Peyer's patch (tissue), 4 donors: ENCODE measurements around the gene NUDT16L1. TPM values are rescaled to one million over a fixed set of nuclear protein-coding genes. Genes with fewer than 3 reads are reported as not detected.

Source experiments
- DNase-seq, 3 donors: peaks; one replicate each; pipeline ENCODE4 v3.0.0-alpha.2; 2017 to 2019
- H3K27ac ChIP-seq, 4 donors: fragments of 200-600 bp; sonication (generic); one replicate each; pipeline ENCODE4 v1.5.1; 2016 to 2019
- H3K27me3 ChIP-seq, 2 donors: fragments of 200-600 bp; sonication (generic); one replicate each; pipeline ENCODE4 v1.5.1; 2019
- H3K36me3 ChIP-seq, 3 donors: fragments of 200-600 bp; sonication (generic); one replicate each; pipeline ENCODE4 v1.5.1; 2016 to 2019
- H3K4me1 ChIP-seq, 4 donors: fragments of 200-600 bp; sonication (generic); one replicate each; pipeline ENCODE4 v1.5.1; 2016 to 2019
- H3K4me3 ChIP-seq, 4 donors: fragments of 200-600 bp; sonication (generic); 1 replicate in 3 of 4; 2 replicates in 1 of 4; pipeline ENCODE4 v1.5.1; 2016 to 2019; ENCODE audit warnings: mild to moderate bottlenecking in 1 of 4
- H3K9me3 ChIP-seq, 4 donors: fragments of 200-600 bp; sonication (generic); one replicate each; pipeline ENCODE4 v1.5.1; 2016 to 2019; ENCODE audit warnings: mild to moderate bottlenecking in 1 of 4
- CTCF ChIP-seq, 6 experiments: fragments of 450-650 bp in 4 of 6; fragments of 200-600 bp in 2 of 6; sonication (generic) in 1 of 6; IDR thresholded peaks; one replicate each; pipeline ENCODE4 v1.5.1; 2017 to 2019; ENCODE audit warnings: antibody characterized with exemption in 6 of 6, mild to moderate bottlenecking in 3 of 6, moderate library complexity in 1 of 6
- POLR2A ChIP-seq, 2 donors: fragments of 450-650 bp; IDR thresholded peaks; one replicate each; pipeline ENCODE4 v1.5.1; 2017; ENCODE audit warnings: antibody characterized with exemption in 2 of 2, mild to moderate bottlenecking in 2 of 2, moderate library complexity in 2 of 2
- total RNA-seq, 4 donors: library from RNA; depleted of rRNA; stranded (reverse); fragments of >200 nt; gene quantifications; one replicate each; pipeline ENCODE4 v1.1.0, GENCODE V29; 2016

NUDT16L1 gene
- total RNA-seq, 4 donors from 2014 or later = 19.0 to 53.6 (median 40.1) TPM

GRCh38 chr16:4692460-4693295 is 684 bp upstream of the NUDT16L1 start:
- H3K4me1 ChIP-seq = peaks cover 5 to 25% (median 18%) of the 10 kb centered on the region in 4 donors
- TF ChIP-seq CTCF (IDR thresholded peaks at IDR 0.05) = no peak
- no peak for TF ChIP-seq POLR2A (IDR thresholded peaks at IDR 0.05)
- no peak for DNase-seq
- peak overlapping the region; percentile 98 to 100 (median 99) for H3K4me3 ChIP-seq
- H3K27me3 ChIP-seq = no peaks in the 10 kb centered on the region
- no peaks in the 10 kb centered on the region for H3K9me3 ChIP-seq
- H3K36me3 ChIP-seq = peaks cover 0 to 54% (median 0%) of the 10 kb centered on the region in 3 donors
- peak overlapping the region; percentile 73 to 99 (median 95) for H3K27ac ChIP-seq

- Histone ChIP-seq H3K4me1 (peaks cover 5 to 25% (median 18%) of the 10 kb centered on the region in 4 donors), H3K27me3 (no peaks in the 10 kb centered on the region), H3K27ac (peak overlapping the region; percentile 94 to 99 (median 96)), H3K9me3 (no peaks in the 10 kb centered on the region), H3K4me3 (peak overlapping the region; percentile 98 to 100 (median 99)), H3K36me3 (peaks cover 0 to 54% (median 0%) of the 10 kb centered on the region in 3 donors)
- peak; percentile 38 to 75 (median 73) for DNase-seq
- TF ChIP-seq POLR2A (IDR thresholded peaks at IDR 0.05) (no peak), CTCF (IDR thresholded peaks at IDR 0.05) (no peak)
Measured at GRCh38 chr16:4693956-4694641, 737 bp downstream of the NUDT16L1 start.

DNA sequence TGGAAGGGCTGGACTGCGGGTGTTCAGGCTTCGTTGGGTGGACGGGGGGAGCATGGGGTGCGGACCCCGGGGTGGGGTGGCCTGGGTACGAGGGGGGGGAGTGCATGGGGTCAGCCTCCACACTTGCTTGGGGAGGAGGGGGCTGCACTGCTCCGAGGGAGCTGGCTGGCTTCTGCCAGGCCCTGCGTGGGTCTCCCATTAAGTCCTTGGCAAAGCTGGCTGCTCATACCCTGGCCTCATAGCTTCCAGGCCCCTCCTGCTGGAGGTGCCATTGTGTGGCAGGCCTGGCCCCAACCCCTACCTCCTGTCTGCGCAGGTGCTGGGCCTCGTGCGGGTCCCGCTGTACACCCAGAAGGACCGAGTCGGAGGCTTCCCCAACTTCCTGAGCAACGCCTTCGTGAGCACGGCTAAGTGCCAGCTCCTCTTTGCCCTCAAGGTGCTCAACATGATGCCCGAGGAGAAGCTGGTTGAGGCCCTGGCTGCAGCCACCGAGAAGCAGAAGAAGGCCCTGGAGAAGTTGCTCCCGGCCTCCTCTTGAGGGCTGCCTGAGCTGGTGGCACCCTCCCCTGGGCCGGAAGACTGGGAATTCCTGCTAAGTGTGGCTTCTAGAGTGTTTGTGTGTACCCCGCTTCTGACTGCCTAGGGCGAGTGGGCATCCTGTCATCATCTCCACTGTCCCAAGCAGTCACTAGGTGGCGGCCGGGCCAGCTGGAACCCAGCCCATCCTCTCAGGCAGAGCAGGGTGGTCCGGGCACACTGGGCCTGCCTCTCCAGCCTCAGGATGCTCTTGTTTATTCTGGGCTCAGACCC is 1.5 kb downstream of the NUDT16L1 start:
- peak in 2 of 3 donors; percentile 50 to 53 for DNase-seq
- Histone ChIP-seq H3K27me3 (no peaks in the 10 kb centered on the region), H3K4me1 (peaks cover 5 to 25% (median 18%) of the 10 kb centered on the region in 4 donors), H3K27ac (peak overlapping the region; percentile 94 to 99 (median 96)), H3K4me3 (peak overlapping the region; percentile 98 to 100 (median 99)), H3K36me3 (peaks cover 0 to 51% (median 0%) of the 10 kb centered on the region in 3 donors), H3K9me3 (no peaks in the 10 kb centered on the region)
- TF ChIP-seq POLR2A (IDR thresholded peaks at IDR 0.05) (no peak), CTCF (IDR thresholded peaks at IDR 0.05) (no peak)

GRCh38 chr16:4695473-4696171 is 2.3 kb downstream of the NUDT16L1 start:
- Histone ChIP-seq H3K4me3 (no peak overlapping the region), H3K9me3 (no peaks in the 10 kb centered on the region), H3K27ac (no peak overlapping the region), H3K27me3 (no peaks in the 10 kb centered on the region), H3K4me1 (peaks cover 5 to 25% (median 18%) of the 10 kb centered on the region in 4 donors), H3K36me3 (peaks cover 0 to 51% (median 0%) of the 10 kb centered on the region in 3 donors)
- DNase-seq = no peak
- TF ChIP-seq CTCF (IDR thresholded peaks at IDR 0.05) = no peak
- no peak for TF ChIP-seq POLR2A (IDR thresholded peaks at IDR 0.05)
